HAP-1 (cell line): ENCODE results near the gene WDFY2.

Experiments
- DNase-seq, 2 experiments: peaks; one replicate each; pipeline ENCODE4 v3.0.0-alpha.2; 2016 to 2020; ENCODE audit warnings: low spot score in 2 of 2
- H3K27me3 ChIP-seq: fragments of 250-450 bp; sonication (Bioruptor Pico); 2 replicates; pipeline ENCODE4 v1.5.1; 2020; ENCODE audit warnings: low read depth, mild to moderate bottlenecking, moderate library complexity
- H3K36me3 ChIP-seq: fragments of 250-450 bp; sonication (Bioruptor Pico); replicated peaks from 2 replicates; pipeline ENCODE4 v1.5.1; 2020; ENCODE audit warnings: mild to moderate bottlenecking
- H3K4me1 ChIP-seq: fragments of 250-450 bp; sonication (Bioruptor Pico); 2 replicates; pipeline ENCODE4 v1.5.1; 2020; ENCODE audit warnings: mild to moderate bottlenecking
- H3K4me3 ChIP-seq: fragments of 250-450 bp; sonication (Bioruptor Pico); 2 replicates; pipeline ENCODE4 v1.5.1; 2020; ENCODE audit warnings: mild to moderate bottlenecking, moderate library complexity
- H3K9me3 ChIP-seq: fragments of 250-450 bp; sonication (Bioruptor Pico); 2 replicates; pipeline ENCODE4 v1.5.1; 2020; ENCODE audit warnings: mild to moderate bottlenecking, moderate library complexity
- in situ Hi-C: fragments of 300-500 bp; cut with MboI; formaldehyde crosslinking; loops from 3 replicates; pipeline ENCODE4 v1.14.3; 2020; ENCODE audit warnings: low sequenced_read_pairs, inconsistent platforms, mixed read lengths

The WDFY2 gene

GRCh38 chr13:51599444-51600176 lies 15.3 kb downstream of the WDFY2 start:
- Histone ChIP-seq H3K4me3 (no peak overlapping the region), H3K9me3 (no peaks in the 10 kb centered on the region), H3K4me1 (peaks cover 9% of the 10 kb centered on the region), H3K36me3 (no peaks in the 10 kb centered on the region), H3K27me3 (no peaks in the 10 kb centered on the region)
- no peak for DNase-seq
- in situ Hi-C loops: no loop called here

- Histone ChIP-seq H3K4me3 (no peak overlapping the region), H3K4me1 (peaks cover 9% of the 10 kb centered on the region), H3K9me3 (no peaks in the 10 kb centered on the region), H3K27me3 (no peaks in the 10 kb centered on the region), H3K36me3 (no peaks in the 10 kb centered on the region)
- DNase-seq: no peak
- in situ Hi-C loops: no loop called here
These were observed 16.4 kb downstream of the WDFY2 start for GRCh38 chr13:51600703-51601102.

- peak in 1 of 2 experiments; percentile 47 for DNase-seq
- in situ Hi-C loops: no loop called here
- no peaks in the 10 kb centered on the region for H3K27me3 ChIP-seq
- H3K36me3 ChIP-seq: no peaks in the 10 kb centered on the region
- H3K9me3 ChIP-seq: no peaks in the 10 kb centered on the region
- H3K4me3 ChIP-seq: no peak overlapping the region
- H3K4me1 ChIP-seq: peaks cover 9% of the 10 kb centered on the region
These were observed 17.6 kb downstream of the WDFY2 start for GRCh38 chr13:51601601-51602565.

GRCh38 chr13:51603716-51604115 lies 19.5 kb downstream of the WDFY2 start:
- no peak overlapping the region for H3K4me3 ChIP-seq
- in situ Hi-C loops: no loop called here
- H3K36me3 ChIP-seq: no peaks in the 10 kb centered on the region
- no peaks in the 10 kb centered on the region for H3K9me3 ChIP-seq
- H3K27me3 ChIP-seq: no peaks in the 10 kb centered on the region
- peaks cover 9% of the 10 kb centered on the region for H3K4me1 ChIP-seq
- no peak for DNase-seq

- H3K36me3 ChIP-seq: no peaks in the 10 kb centered on the region
- DNase-seq: no peak
- H3K9me3 ChIP-seq: no peaks in the 10 kb centered on the region
- peaks cover 14% of the 10 kb centered on the region for H3K4me1 ChIP-seq
- in situ Hi-C loops: no loop called here
- H3K4me3 ChIP-seq: no peak overlapping the region
- no peaks in the 10 kb centered on the region for H3K27me3 ChIP-seq
These were observed 21.4 kb downstream of the WDFY2 start for GRCh38 chr13:51605698-51606097.

- DNase-seq: no peak
- Histone ChIP-seq H3K4me3 (no peak overlapping the region), H3K36me3 (no peaks in the 10 kb centered on the region), H3K9me3 (no peaks in the 10 kb centered on the region), H3K4me1 (peaks cover 8% of the 10 kb centered on the region), H3K27me3 (no peaks in the 10 kb centered on the region)
- in situ Hi-C loops: no loop called here
These were observed 22.9 kb downstream of the WDFY2 start for GRCh38 chr13:51607165-51607564.

- Histone ChIP-seq H3K36me3 (no peaks in the 10 kb centered on the region), H3K4me1 (peaks cover 6% of the 10 kb centered on the region), H3K27me3 (no peaks in the 10 kb centered on the region), H3K9me3 (no peaks in the 10 kb centered on the region), H3K4me3 (no peak overlapping the region)
- no peak for DNase-seq
- in situ Hi-C loops: no loop called here
These were observed 24.7 kb downstream of the WDFY2 start for GRCh38 chr13:51608857-51609406.

- no peak for DNase-seq
- no peaks in the 10 kb centered on the region for H3K27me3 ChIP-seq
- in situ Hi-C loops: no loop called here
- no peaks in the 10 kb centered on the region for H3K36me3 ChIP-seq
- no peak overlapping the region for H3K4me3 ChIP-seq
- H3K4me1 ChIP-seq: peaks cover 6% of the 10 kb centered on the region
- no peaks in the 10 kb centered on the region for H3K9me3 ChIP-seq
These were observed 28.6 kb downstream of the WDFY2 start for GRCh38 chr13:51612867-51613266.

GRCh38 chr13:51613535-51613934 lies 29.3 kb downstream of the WDFY2 start:
- Histone ChIP-seq H3K9me3 (no peaks in the 10 kb centered on the region), H3K4me3 (no peak overlapping the region), H3K4me1 (peaks cover 6% of the 10 kb centered on the region), H3K27me3 (no peaks in the 10 kb centered on the region), H3K36me3 (no peaks in the 10 kb centered on the region)
- in situ Hi-C loops: no loop called here
- no peak for DNase-seq

- no peaks in the 10 kb centered on the region for H3K36me3 ChIP-seq
- H3K4me3 ChIP-seq: no peak overlapping the region
- in situ Hi-C loops: no loop called here
- H3K9me3 ChIP-seq: no peaks in the 10 kb centered on the region
- no peak for DNase-seq
- H3K27me3 ChIP-seq: no peaks in the 10 kb centered on the region
- H3K4me1 ChIP-seq: no peaks in the 10 kb centered on the region; the same call in 1 of the 2 replicates
These were observed 30.1 kb downstream of the WDFY2 start for GRCh38 chr13:51614350-51614786.

GRCh38 chr13:51618626-51619025 lies 34.4 kb downstream of the WDFY2 start:
- H3K36me3 ChIP-seq: no peaks in the 10 kb centered on the region
- no peak for DNase-seq
- no peaks in the 10 kb centered on the region for H3K27me3 ChIP-seq
- no peaks in the 10 kb centered on the region for H3K9me3 ChIP-seq
- in situ Hi-C loops: no loop called here
- H3K4me1 ChIP-seq: no peaks in the 10 kb centered on the region
- no peak overlapping the region for H3K4me3 ChIP-seq

- Histone ChIP-seq H3K4me1 (no peaks in the 10 kb centered on the region), H3K27me3 (no peaks in the 10 kb centered on the region), H3K36me3 (no peaks in the 10 kb centered on the region), H3K9me3 (no peaks in the 10 kb centered on the region), H3K4me3 (no peak overlapping the region)
- DNase-seq: no peak
- in situ Hi-C loops: no loop called here
These were observed 35.4 kb downstream of the WDFY2 start for GRCh38 chr13:51619614-51620013.

- Histone ChIP-seq H3K9me3 (no peaks in the 10 kb centered on the region), H3K27me3 (no peaks in the 10 kb centered on the region), H3K4me1 (no peaks in the 10 kb centered on the region), H3K4me3 (no peak overlapping the region), H3K36me3 (no peaks in the 10 kb centered on the region)
- DNase-seq: no peak
- in situ Hi-C loops: no loop called here
These were observed 36.1 kb downstream of the WDFY2 start for GRCh38 chr13:51620165-51620983.
